GM19438 (cell line): ENCODE measurements around the gene BBS2.
"Not testable (repeated sequence)": the region's sequence is repeated elsewhere in the genome, so short reads cannot be mapped to it uniquely, and the experiment has no call there.

Source experiments
- ATAC-seq: cut with Tn5 transposase; IDR thresholded peaks from one replicate; pipeline ENCODE4 v1.9.1; 2021; ENCODE audit warnings: low read depth; ENCODE audit not compliant: unreplicated experiment

The BBS2 gene

GRCh38 chr16:56530872-56531271 is 11.0 kb upstream of the BBS2 start:
- ATAC-seq, result no peak

DNA sequence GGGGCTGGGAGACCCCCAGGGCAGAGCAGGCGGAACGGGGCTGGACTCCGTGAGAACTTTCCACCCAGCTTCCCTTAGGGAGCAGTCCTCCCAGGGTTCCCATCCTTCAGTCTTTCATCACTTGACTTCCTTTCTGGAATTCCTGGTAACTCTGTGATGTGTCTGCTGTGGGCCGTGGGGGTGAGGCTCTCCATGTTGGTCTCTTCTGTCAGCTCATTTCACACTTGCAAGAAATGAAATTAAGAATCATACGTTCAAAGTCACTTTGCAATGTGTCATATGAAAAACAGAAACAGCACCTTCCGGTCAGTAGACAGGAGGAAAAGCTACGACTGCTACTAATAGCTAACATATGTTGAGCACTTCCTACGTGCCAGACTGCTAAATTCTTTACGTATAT is 5.4 kb upstream of the BBS2 start:
- no peak for ATAC-seq

- no peak for ATAC-seq
These were observed 390 bp upstream of the BBS2 start for GRCh38 chr16:56520251-56520577.

GRCh38 chr16:56518425-56518824 is 1.4 kb downstream of the BBS2 start:
- ATAC-seq, result no peak

- no peak for ATAC-seq
These were observed 2.6 kb downstream of the BBS2 start for GRCh38 chr16:56517206-56517605.

- no peak for ATAC-seq
These were observed 4.2 kb downstream of the BBS2 start for GRCh38 chr16:56515665-56516064.

GRCh38 chr16:56514845-56515244 is 5.0 kb downstream of the BBS2 start:
- ATAC-seq, result no peak

DNA sequence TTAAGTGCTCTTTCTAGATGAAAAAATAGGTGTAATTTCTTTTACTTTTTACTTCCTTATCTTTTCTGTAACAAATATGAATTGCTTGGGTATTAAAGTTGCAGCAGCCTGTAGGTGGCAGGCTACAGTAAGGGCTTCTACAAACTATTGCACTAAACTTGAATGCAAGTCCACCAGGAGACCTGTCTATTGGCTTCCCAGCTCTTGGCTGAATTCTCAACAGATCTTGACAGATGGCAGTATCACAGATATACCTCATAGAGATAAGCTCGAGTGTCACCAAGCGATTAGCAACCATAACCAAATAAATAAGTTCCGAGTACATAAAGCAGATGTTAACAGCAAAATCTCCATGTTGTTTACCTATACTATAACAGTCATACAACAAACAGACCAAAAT is 5.9 kb downstream of the BBS2 start:
- no peak for ATAC-seq

- no peak for ATAC-seq
These were observed 6.7 kb downstream of the BBS2 start for GRCh38 chr16:56513091-56513490.

DNA sequence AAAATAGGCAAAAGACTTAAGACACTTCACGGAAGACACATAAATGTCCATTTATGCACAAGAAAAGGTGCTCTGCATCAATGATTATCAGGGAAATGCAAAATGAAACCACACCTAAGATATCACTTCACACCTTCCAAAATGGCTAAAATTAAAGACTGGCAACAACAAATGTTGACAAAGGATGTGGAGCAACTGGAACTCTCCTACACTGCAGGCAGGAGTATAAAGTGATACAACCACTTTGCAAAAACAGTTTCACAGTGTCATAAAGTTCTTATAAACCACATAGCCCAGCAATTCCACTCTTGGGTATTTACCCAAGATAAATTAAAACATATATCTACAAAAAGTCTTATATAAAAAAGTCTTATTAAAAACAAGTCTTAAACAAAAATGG is 7.8 kb downstream of the BBS2 start:
- no peak for ATAC-seq

- ATAC-seq, result no peak
These were observed 9.3 kb downstream of the BBS2 start for GRCh38 chr16:56510544-56510943.

DNA sequence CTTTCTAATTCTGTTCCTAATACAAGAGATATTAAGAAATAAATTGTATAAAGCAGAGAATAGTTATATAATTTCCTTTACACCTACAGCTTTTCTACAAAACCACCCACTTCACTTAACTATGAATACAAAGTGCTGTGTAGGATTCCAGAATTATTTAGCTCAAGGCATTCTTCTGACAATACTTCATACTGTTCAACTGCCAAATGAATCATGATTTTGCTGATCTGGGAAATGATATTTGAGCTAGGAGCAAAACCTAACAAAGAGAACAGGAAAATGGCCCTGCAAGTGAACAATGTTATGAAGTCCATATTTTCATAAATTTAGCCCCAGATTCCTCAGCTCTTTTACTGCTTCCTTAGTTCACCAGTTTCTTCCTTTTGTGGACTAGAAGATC is 12.9 kb downstream of the BBS2 start:
- no peak for ATAC-seq

DNA sequence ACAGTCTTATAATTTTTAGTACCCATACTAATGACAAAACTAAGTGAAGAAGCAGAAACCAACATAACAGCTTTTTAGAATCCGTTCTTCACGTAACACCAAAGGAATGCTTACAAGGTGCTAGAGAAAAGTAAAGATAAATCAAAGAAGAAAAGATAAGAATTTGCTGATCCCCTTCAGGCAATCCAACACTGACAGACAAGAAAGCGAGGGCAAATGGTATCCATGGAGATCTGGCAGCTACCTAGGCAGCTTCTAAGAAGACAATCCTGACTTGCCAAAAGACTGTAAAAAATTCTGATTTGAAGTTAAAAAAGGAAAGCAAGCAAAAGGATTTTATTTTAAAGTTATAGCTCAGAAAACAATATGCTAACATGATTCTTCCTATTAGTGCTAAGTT is 14.6 kb downstream of the BBS2 start:
- no peak for ATAC-seq

DNA sequence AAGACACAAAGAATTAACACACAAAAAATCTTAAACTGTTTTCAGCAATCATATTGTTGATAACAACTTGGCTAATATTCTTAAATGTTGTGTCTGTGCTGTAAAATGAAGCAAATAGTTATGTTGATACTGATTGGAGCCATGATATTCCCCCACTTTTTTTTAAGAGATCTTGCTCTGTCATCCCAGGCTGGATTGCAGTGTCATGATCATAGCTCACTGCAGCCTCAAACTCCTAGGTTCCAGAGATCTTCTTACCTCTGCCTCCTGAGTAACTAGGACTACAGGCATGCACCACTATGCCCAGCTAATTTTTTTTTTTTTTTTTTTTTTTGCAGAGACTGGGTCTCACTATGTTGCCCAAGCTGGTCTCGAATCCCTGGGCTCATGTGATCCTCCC is 26.0 kb downstream of the BBS2 start:
- no peak for ATAC-seq

DNA sequence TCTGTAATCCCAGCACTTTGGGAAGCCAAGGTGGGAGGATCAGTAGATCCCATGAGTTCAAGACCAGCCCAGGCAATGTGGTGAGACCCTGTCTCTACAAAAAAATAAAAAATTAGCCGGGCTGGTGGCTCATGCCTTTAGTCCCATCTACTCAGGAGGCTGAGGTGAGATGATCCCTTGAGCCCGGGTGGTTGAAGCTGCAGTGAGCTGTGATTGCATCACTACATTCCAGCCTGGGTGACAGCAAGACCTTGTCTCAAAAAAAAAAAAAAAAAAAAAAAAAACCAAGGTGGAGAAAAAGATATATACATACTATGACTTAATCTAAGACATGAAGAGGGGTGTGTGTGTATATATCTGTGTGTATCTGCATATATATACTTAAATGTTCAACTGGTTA is 26.7 kb downstream of the BBS2 start:
- no peak for ATAC-seq

GRCh38 chr16:56491657-56492261 is 28.1 kb downstream of the BBS2 start:
- ATAC-seq, result no peak

- ATAC-seq, result not testable (repeated sequence)
These were observed 31.0 kb downstream of the BBS2 start for GRCh38 chr16:56488868-56489267.

DNA sequence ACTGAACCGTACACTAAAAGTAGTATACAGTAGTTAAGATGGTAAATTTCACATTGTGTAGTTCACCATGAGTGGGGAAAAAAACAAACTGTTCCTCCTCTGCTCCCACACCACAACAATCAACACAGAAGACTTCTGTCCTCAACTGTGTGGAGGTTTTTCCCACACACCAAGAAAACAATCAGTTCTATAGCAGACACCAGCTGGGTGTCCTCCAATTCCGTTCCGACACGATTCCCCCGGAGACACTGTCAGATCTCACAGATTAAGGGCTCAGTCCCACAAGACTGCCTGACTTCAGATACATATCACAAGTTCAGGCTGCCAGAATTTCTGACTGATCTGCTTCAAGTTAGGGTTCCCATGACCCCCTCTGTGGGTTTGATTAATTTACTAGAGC is 31.8 kb downstream of the BBS2 start:
- no peak for ATAC-seq

GRCh38 chr16:56483394-56483793 is 36.4 kb downstream of the BBS2 start:
- ATAC-seq, result no peak

- no peak for ATAC-seq
These were observed 37.1 kb downstream of the BBS2 start for GRCh38 chr16:56482683-56483236.

GRCh38 chr16:56481468-56482122 is 38.2 kb downstream of the BBS2 start:
- no peak for ATAC-seq

- no peak for ATAC-seq
These were observed 38.9 kb downstream of the BBS2 start for GRCh38 chr16:56480776-56481467.
